Stimulated activated naive B cell treated with anti-CD40 and anti-IgM and Interleukin-4, amounts not matched to agents 10 μg/mL and 1 μg/mL and 100 μg/mL, for 72 hours (primary cell): ENCODE results near the gene DIPK1C.

Source experiments
- ATAC-seq, 2 donors: fragments of 150-1000 bp; cut with Tn5 transposase; replicated peaks; 2 replicates each; pipeline ENCODE4 v1.10.0; 2021; ENCODE audit warnings: moderate library complexity in 1 of 2
- DNase-seq: peaks from one replicate; pipeline ENCODE4 v3.0.0; 2021
- H3K27ac Mint-ChIP-seq: one replicate; pipeline ENCODE4 v1.8.0; 2022; ENCODE audit warnings: mild to moderate bottlenecking, mixed read lengths
- H3K27me3 Mint-ChIP-seq, 2 donors: one replicate each; pipeline ENCODE4 v1.8.0; 2022; ENCODE audit warnings: mixed read lengths in 2 of 2
- H3K36me3 Mint-ChIP-seq, 2 donors: one replicate each; pipeline ENCODE4 v1.8.0; 2022; ENCODE audit warnings: mixed read lengths in 2 of 2, mild to moderate bottlenecking in 1 of 2
- H3K4me1 Mint-ChIP-seq, 2 donors: one replicate each; pipeline ENCODE4 v1.8.0; 2022; ENCODE audit warnings: mixed read lengths in 2 of 2, mild to moderate bottlenecking in 1 of 2
- H3K4me3 Mint-ChIP-seq, 2 donors: one replicate each; pipeline ENCODE4 v1.8.0; 2022; ENCODE audit warnings: mild to moderate bottlenecking in 2 of 2, mixed read lengths in 2 of 2, moderate library complexity in 1 of 2
- H3K9me3 Mint-ChIP-seq, 2 donors: one replicate each; pipeline ENCODE4 v1.8.0; 2022; ENCODE audit warnings: mixed read lengths in 2 of 2, mild to moderate bottlenecking in 1 of 2

Gene DIPK1C

DNA sequence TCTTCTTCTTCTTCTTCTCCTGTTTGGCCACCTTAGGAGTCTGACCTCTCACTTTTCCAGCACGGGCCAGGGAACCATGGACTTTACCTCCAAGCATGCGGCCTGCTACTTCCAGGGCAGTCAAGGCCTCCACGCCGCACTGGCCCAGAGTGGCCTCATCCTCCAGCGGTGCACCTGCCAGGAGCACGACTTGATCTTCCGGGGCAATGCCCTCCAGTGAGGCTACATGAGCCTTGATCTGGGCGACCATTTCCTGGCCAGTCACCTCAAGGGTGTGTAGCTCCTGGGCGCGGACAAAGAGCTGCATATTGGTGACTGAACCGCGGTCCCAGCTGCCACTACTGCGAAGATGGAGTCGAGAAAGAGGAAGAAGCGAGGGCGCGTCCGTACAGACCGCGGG, 67.1 kb downstream of the DIPK1C start:
- ATAC-seq (no peak), DNase-seq (no peak)
- Mint-ChIP-seq H3K4me1 (no peaks in the 10 kb centered on the region), H3K36me3 (no peaks in the 10 kb centered on the region), H3K27ac (no peak overlapping the region), H3K27me3 (peaks cover 0 to 14% of the 10 kb centered on the region in 2 donors), H3K4me3 (no peak overlapping the region), H3K9me3 (peaks cover 0 to 2% of the 10 kb centered on the region in 2 donors)

DNA sequence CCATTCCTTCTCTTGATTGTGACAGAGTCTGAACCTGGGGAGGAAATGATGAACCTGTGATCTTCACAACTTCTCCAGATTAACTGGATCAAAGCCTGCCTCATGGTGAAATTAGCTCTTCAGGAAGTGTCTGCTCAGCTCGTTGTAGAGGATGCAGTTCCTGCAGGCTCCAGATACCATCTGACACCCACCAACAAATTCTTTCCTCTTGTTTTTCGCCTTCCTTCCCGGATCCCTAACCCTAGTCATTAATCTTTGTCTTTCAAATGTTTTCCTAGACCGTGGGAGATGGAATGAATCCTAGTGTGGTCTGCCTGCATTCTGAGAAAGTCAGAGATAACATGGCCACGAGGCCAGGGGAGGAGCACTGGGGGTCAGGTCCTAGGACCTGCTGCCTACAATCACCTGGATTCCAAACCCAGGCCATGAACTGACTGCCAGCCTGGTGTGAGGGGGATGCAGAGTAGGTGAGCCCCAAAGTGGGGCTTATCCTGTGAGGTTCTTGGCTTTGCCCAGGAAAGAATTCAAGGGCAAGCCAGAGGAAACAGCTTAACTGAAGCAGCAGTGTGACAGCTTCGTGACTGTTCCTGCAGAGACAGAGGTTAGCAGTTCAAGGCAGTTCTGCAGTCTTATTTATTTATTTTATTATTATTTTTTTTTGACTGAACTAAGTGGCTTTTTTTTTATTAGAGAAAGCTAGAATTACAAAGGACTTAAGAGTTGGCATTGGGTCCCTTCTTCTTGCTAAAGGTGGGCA, 67.8 kb downstream of the DIPK1C start:
- no peak for DNase-seq
- Mint-ChIP-seq H3K4me1 (no peaks in the 10 kb centered on the region), H3K36me3 (no peaks in the 10 kb centered on the region), H3K27me3 (peaks cover 0 to 8% of the 10 kb centered on the region in 2 donors), H3K27ac (no peak overlapping the region), H3K9me3 (peaks cover 0 to 2% of the 10 kb centered on the region in 2 donors), H3K4me3 (no peak overlapping the region)
- no peak for ATAC-seq

DNA sequence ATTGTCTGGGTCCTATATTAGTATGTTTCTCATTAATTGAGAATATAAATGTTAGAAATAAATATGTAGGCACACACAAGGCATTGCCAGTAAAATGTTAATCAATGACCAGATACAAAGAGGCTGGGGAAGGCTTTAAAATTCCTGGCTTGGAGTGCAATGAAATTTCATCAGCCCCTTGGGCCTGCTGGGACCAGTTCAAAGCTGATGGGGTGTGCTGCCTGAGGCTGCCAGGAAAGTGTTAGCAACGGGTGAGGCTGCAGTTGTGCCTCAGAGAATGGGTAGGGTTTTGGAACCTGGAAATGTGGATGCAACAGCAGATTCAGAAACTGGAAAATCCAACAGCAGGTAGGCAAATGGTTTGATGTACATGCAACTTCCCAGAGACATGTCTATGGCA, 68.9 kb downstream of the DIPK1C start:
- H3K27ac Mint-ChIP-seq: no peak overlapping the region
- no peaks in the 10 kb centered on the region for H3K4me1 Mint-ChIP-seq
- H3K36me3 Mint-ChIP-seq: no peaks in the 10 kb centered on the region
- H3K27me3 Mint-ChIP-seq: peaks cover 0 to 8% of the 10 kb centered on the region in 2 donors
- H3K9me3 Mint-ChIP-seq: peaks cover 0 to 2% of the 10 kb centered on the region in 2 donors
- H3K4me3 Mint-ChIP-seq: no peak overlapping the region
- no peak for DNase-seq
- ATAC-seq: no peak

DNA sequence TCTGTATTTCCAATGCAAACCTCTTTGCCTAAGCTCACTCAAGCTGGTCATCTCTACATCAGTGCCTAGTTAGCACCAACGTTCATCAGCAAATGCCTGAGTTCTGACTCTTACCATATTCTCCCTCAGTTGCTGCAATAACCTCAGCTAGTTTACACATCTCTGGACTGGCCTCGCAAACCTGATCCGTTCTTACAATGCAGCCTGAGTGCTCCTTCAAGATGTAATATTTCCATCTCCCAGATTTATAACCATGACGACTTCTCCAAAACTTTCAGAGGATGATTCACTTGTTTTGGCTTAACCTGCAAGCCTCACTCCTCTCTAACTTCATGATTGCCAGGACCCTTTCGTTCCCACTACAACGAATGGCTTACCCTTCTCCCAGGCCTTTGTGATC, 69.7 kb downstream of the DIPK1C start:
- no peaks in the 10 kb centered on the region for H3K36me3 Mint-ChIP-seq
- peaks cover 0 to 2% of the 10 kb centered on the region in 2 donors for H3K9me3 Mint-ChIP-seq
- H3K4me1 Mint-ChIP-seq: no peaks in the 10 kb centered on the region
- ATAC-seq (no peak), DNase-seq (no peak)
- H3K27ac Mint-ChIP-seq: no peak overlapping the region
- no peak overlapping the region for H3K4me3 Mint-ChIP-seq
- H3K27me3 Mint-ChIP-seq: peaks cover 0 to 8% of the 10 kb centered on the region in 2 donors
